Activated CD8-positive, alpha-beta T cell treated with anti-CD3 and anti-CD28 coated beads for 36 hours (primary cell): ENCODE measurements around the gene HIPK3. TPM values are rescaled to one million over a fixed set of nuclear protein-coding genes. Genes with fewer than 3 reads are reported as not detected.
"Not testable (repeated sequence)": the region's sequence is repeated elsewhere in the genome, so short reads cannot be mapped to it uniquely, and the experiment has no call there.

Experiments
- ATAC-seq: fragments of 200-7000 bp; cut with Tn5 transposase; one replicate; pipeline ENCODE4 v1.10.0; 2021; ENCODE audit warnings: mild to moderate bottlenecking, moderate library complexity
- CTCF ChIA-PET: fragments of 350-600 bp; sonication (Branson Sonifier 250); formaldehyde crosslinking; loops from one replicate; lab custom pipeline; 2021; ENCODE audit warnings: antibody characterized with exemption; lab: Charles Lee
- POLR2A ChIA-PET: fragments of 350-600 bp; sonication (Branson Sonifier 250); formaldehyde crosslinking; loops from one replicate; lab custom pipeline; 2021; ENCODE audit warnings: antibody characterized with exemption; lab: Charles Lee
- DNase-seq: peaks from one replicate; pipeline ENCODE4 v3.0.0-alpha.2; 2020
- H3K27ac Mint-ChIP-seq: one replicate; pipeline ENCODE4 v1.8.0; 2021; ENCODE audit warnings: mild to moderate bottlenecking, mixed read lengths
- H3K27me3 Mint-ChIP-seq: one replicate; pipeline ENCODE4 v1.8.0; 2021; ENCODE audit warnings: mixed read lengths
- H3K36me3 Mint-ChIP-seq: one replicate; pipeline ENCODE4 v1.8.0; 2021; ENCODE audit warnings: low read depth, mixed read lengths
- H3K4me1 Mint-ChIP-seq: one replicate; pipeline ENCODE4 v1.8.0; 2021; ENCODE audit warnings: low read depth, mixed read lengths
- H3K4me3 Mint-ChIP-seq: one replicate; pipeline ENCODE4 v1.8.0; 2021; ENCODE audit warnings: mild to moderate bottlenecking, moderate library complexity, mixed read lengths
- H3K9me3 Mint-ChIP-seq: one replicate; pipeline ENCODE4 v1.8.0; 2021; ENCODE audit warnings: mixed read lengths
- CTCF ChIP-seq: fragments of 200-600 bp; IDR thresholded peaks from one replicate; pipeline ENCODE4 v1.8.0; 2022; ENCODE audit warnings: antibody characterized with exemption, mild to moderate bottlenecking
- intact Hi-C: fragments of 100-400 bp; cut with micrococcal nuclease; formaldehyde crosslinking; loops from one replicate; pipeline ENCODE4 v1.10.0; 2022
- total RNA-seq, 2 experiments: library from RNA; stranded (reverse); gene quantifications; one replicate each; pipeline ENCODE4 v1.2.3, GENCODE V29; 2021

HIPK3 gene
- total RNA-seq, 2 experiments from 2014 or later, result 27.3 to 28.2 TPM

GRCh38 chr11:33214187-33214586 lies 43.0 kb upstream of the HIPK3 start:
- ATAC-seq, result no peak
- H3K27ac Mint-ChIP-seq, result no peak overlapping the region
- CTCF ChIA-PET, result interaction anchor here (1.0 kb wide), 1 partner anchor 105 kb away, joined by 3 read pairs; no protein-coding TSS in a partner anchor

GRCh38 chr11:33214767-33215166 lies 42.4 kb upstream of the HIPK3 start:
- no peak overlapping the region for H3K27ac Mint-ChIP-seq
- H3K27me3 Mint-ChIP-seq, result no peaks in the 10 kb centered on the region
- ChIA-PET POLR2A (no interaction called here), CTCF (interaction anchor here (1.0 kb wide), 1 partner anchor 106 kb away, joined by 3 read pairs; no protein-coding TSS in a partner anchor)
- H3K4me3 Mint-ChIP-seq, result no peak overlapping the region
- DNase-seq, result no peak
- H3K9me3 Mint-ChIP-seq, result no peaks in the 10 kb centered on the region
- no peak for ATAC-seq
- no peaks in the 10 kb centered on the region for H3K4me1 Mint-ChIP-seq
- intact Hi-C loops, result no loop called here
- no peak for TF ChIP-seq CTCF
- no peaks in the 10 kb centered on the region for H3K36me3 Mint-ChIP-seq

More at GRCh38 chr11:33214187-33214586, 43.0 kb upstream of the HIPK3 start:
- POLR2A ChIA-PET, result no interaction called here
- DNase-seq, result no peak
- Mint-ChIP-seq H3K36me3 (no peaks in the 10 kb centered on the region), H3K9me3 (no peaks in the 10 kb centered on the region), H3K4me3 (no peak overlapping the region), H3K27me3 (no peaks in the 10 kb centered on the region), H3K4me1 (no peaks in the 10 kb centered on the region)
- intact Hi-C loops, result no loop called here
- TF ChIP-seq CTCF, result no peak

- H3K36me3 Mint-ChIP-seq, result not testable (repeated sequence)
These were observed 40.5 kb upstream of the HIPK3 start for GRCh38 chr11:33216676-33217075.

GRCh38 chr11:33222052-33222750 lies 35.0 kb upstream of the HIPK3 start:
- DNase-seq, result no peak
- Mint-ChIP-seq H3K9me3 (no peaks in the 10 kb centered on the region), H3K27ac (no peak overlapping the region), H3K27me3 (no peaks in the 10 kb centered on the region), H3K4me3 (no peak overlapping the region), H3K36me3 (no peaks in the 10 kb centered on the region), H3K4me1 (no peaks in the 10 kb centered on the region)
- no peak for TF ChIP-seq CTCF
- intact Hi-C loops, result no loop called here
- ChIA-PET POLR2A (no interaction called here), CTCF (interaction anchor here (0.8 to 1.4 kb wide), 2 partner anchors 12 to 636 kb away, joined by 3 to 4 read pairs; no protein-coding TSS in a partner anchor)
- ATAC-seq, result no peak

More at GRCh38 chr11:33216676-33217075, 40.5 kb upstream of the HIPK3 start:
- intact Hi-C loops, H3K9me3 Mint-ChIP-seq, H3K27me3 Mint-ChIP-seq, ATAC-seq, H3K4me3 Mint-ChIP-seq, DNase-seq, CTCF ChIA-PET, POLR2A ChIA-PET, H3K27ac Mint-ChIP-seq, H3K4me1 Mint-ChIP-seq: not testable (repeated sequence)

- Mint-ChIP-seq H3K9me3 (no peaks in the 10 kb centered on the region), H3K27me3 (no peaks in the 10 kb centered on the region), H3K27ac (no peak overlapping the region), H3K4me1 (no peaks in the 10 kb centered on the region), H3K4me3 (no peak overlapping the region), H3K36me3 (no peaks in the 10 kb centered on the region)
- no peak for ATAC-seq
- TF ChIP-seq CTCF, result no peak
- no peak for DNase-seq
- POLR2A ChIA-PET, result no interaction called here
- intact Hi-C loops, result no loop called here
- CTCF ChIA-PET, result no interaction called here
These were observed 31.8 kb upstream of the HIPK3 start for GRCh38 chr11:33225371-33225770.
